Dendritic cell treated with granulocyte-macrophage colony-stimulating factor and Interleukin-4, amounts not matched to agents 40 ng/mL and 50 ng/mL, for 4 days (primary cell): ENCODE measurements around the gene KCNB1.
A peak's percentile ranks its signal among the peaks of the same experiment; 100 is the strongest.
"Not testable (repeated sequence)": the region's sequence is repeated elsewhere in the genome, so short reads cannot be mapped to it uniquely, and the experiment has no call there.

Experiments used
- H3K27ac Mint-ChIP-seq: one replicate; pipeline ENCODE4 v1.8.0; 2022; ENCODE audit warnings: mild to moderate bottlenecking, mixed read lengths
- H3K27me3 Mint-ChIP-seq: one replicate; pipeline ENCODE4 v1.8.0; 2022; ENCODE audit warnings: mild to moderate bottlenecking, mixed read lengths
- H3K36me3 Mint-ChIP-seq: one replicate; pipeline ENCODE4 v1.8.0; 2022; ENCODE audit warnings: low read depth, mixed read lengths
- H3K4me1 Mint-ChIP-seq: one replicate; pipeline ENCODE4 v1.8.0; 2022; ENCODE audit warnings: low read depth, mixed read lengths
- H3K4me3 Mint-ChIP-seq: one replicate; pipeline ENCODE4 v1.8.0; 2022; ENCODE audit warnings: mild to moderate bottlenecking, moderate library complexity, mixed read lengths
- H3K9me3 Mint-ChIP-seq: one replicate; pipeline ENCODE4 v1.8.0; 2022; ENCODE audit warnings: mixed read lengths
- intact Hi-C: fragments of 100-400 bp; cut with micrococcal nuclease; formaldehyde crosslinking; loops from one replicate; pipeline ENCODE4 v1.15.0; 2022

The KCNB1 gene

DNA sequence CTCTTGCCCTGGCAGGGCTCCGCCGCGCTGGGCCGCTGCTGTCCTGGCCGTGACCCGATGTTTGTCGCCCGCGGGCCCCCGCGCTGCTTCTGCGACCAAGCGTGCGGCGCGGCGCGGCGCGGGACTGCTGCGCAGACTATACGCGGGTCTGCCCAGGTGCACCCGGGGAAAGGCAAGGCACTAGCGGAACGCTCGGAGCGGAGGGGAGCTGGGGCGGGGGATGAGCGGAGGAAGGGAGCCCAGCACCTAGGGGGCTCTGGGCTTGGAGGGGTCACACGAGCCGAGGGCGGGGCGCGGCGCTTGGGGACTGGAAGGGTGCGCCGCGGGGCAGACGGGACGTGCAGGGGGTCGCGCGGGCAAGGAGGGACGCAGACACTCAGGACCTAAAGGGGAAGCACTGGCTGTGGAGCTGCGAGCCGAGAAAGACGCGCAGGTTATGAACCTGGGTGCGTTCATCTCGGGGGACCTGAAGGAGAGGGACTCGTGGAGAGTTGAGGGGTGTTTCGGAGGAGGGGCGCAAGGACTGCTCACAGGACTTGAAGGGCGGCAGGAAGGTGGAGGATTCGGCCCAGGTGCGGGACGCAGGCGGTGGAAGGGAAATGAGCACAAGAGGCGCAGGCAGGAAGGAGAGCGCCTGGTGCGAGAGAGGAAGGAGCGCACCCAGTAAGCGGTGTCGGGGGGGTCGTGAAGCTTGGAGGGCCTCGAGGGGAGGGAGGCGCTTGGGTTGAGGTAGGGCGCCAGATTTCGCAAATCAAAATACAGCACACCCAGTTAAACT lies 163.8 kb downstream of the KCNB1 start:
- Mint-ChIP-seq H3K36me3 (no peaks in the 10 kb centered on the region), H3K4me3 (peak overlapping the region; percentile 63), H3K4me1 (peaks cover 23% of the 10 kb centered on the region), H3K27me3 (peaks cover 75% of the 10 kb centered on the region), H3K27ac (peak overlapping the region; percentile 25), H3K9me3 (no peaks in the 10 kb centered on the region)
- intact Hi-C loops = no loop called here

DNA sequence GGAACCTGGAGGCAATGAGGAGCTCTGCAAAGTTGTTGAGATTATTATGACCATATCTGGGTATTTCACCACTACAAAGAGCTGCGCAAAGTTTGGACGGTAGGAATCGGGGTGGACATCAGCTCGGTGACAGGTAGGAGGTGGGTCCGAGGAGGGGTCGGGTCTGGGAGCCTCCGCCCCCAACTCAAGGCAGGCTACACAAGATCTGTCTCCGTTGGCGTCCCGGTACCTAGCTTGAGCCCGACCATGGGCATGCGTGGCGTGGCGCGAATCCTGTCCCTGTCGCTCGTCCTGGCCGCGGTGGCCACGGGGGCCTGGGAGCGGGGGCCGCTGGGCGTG lies 164.4 kb downstream of the KCNB1 start:
- H3K4me3 Mint-ChIP-seq = peak overlapping the region; percentile 63
- peaks cover 20% of the 10 kb centered on the region for H3K4me1 Mint-ChIP-seq
- intact Hi-C loops = no loop called here
- H3K27ac Mint-ChIP-seq = no peak overlapping the region
- H3K9me3 Mint-ChIP-seq = no peaks in the 10 kb centered on the region
- peaks cover 78% of the 10 kb centered on the region for H3K27me3 Mint-ChIP-seq
- H3K36me3 Mint-ChIP-seq = no peaks in the 10 kb centered on the region

DNA sequence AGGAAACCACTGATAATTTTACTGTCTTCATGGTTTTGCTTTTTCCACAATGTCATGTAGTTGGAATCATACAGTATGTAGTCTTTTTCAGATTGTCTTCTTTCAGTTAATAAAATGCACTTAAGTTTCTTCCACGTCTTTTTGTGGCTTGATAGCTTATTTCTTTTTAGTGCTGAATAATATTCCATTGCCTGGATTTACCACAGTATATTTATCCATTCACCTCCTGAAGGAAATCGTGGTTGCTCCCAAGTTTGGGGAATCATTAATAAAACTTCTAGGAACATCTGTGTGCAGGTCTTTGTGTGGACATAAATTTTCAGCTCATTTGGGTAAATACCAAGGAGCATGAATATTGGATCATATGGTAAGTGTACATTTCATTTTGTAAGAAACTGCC lies 165.8 kb downstream of the KCNB1 start:
- Mint-ChIP-seq H3K36me3 (no peaks in the 10 kb centered on the region), H3K4me1 (peaks cover 14% of the 10 kb centered on the region), H3K27me3 (peaks cover 70% of the 10 kb centered on the region), H3K9me3 (no peaks in the 10 kb centered on the region), H3K4me3 (no peak overlapping the region), H3K27ac (no peak overlapping the region)
- intact Hi-C loops = no loop called here

GRCh38 chr20:49315580-49315979 lies 166.9 kb downstream of the KCNB1 start:
- Mint-ChIP-seq H3K9me3 (no peaks in the 10 kb centered on the region), H3K4me1 (peaks cover 22% of the 10 kb centered on the region), H3K4me3 (no peak overlapping the region), H3K27ac (no peak overlapping the region), H3K27me3 (peaks cover 60% of the 10 kb centered on the region), H3K36me3 (no peaks in the 10 kb centered on the region)
- intact Hi-C loops = no loop called here

- intact Hi-C loops, H3K27ac Mint-ChIP-seq, H3K9me3 Mint-ChIP-seq, H3K36me3 Mint-ChIP-seq, H3K4me3 Mint-ChIP-seq: not testable (repeated sequence)
- H3K27me3 Mint-ChIP-seq = peaks cover 46% of the 10 kb centered on the region
- H3K4me1 Mint-ChIP-seq = peaks cover 22% of the 10 kb centered on the region
Observed at GRCh38 chr20:49314052-49314451, 168.4 kb downstream of the KCNB1 start.
